KMS-11 (cell line): Measurements from ENCODE around the gene ARHGEF17.

Experiments
- H2AFZ ChIP-seq: fragments of 200-600 bp; sonication (generic); 2 replicates; pipeline ENCODE4 v1.6.1; 2016; ENCODE audit warnings: antibody characterized with exemption, mixed run types, low read depth
- H3K27ac ChIP-seq: fragments of 200-600 bp; sonication (generic); 2 replicates; pipeline ENCODE4 v1.6.1; 2016; ENCODE audit warnings: mild to moderate bottlenecking, mixed run types
- H3K27me3 ChIP-seq: fragments of 200-600 bp; sonication (generic); 2 replicates; pipeline ENCODE4 v1.6.1; 2017; ENCODE audit warnings: mild to moderate bottlenecking, low read depth, mixed run types, moderate library complexity; ENCODE audit not compliant: insufficient read depth
- H3K36me3 ChIP-seq: fragments of 200-600 bp; sonication (generic); 2 replicates; pipeline ENCODE4 v1.6.1; 2017; ENCODE audit warnings: mild to moderate bottlenecking, mixed run types; ENCODE audit not compliant: insufficient read depth
- H3K4me1 ChIP-seq: fragments of 200-600 bp; sonication (generic); 2 replicates; pipeline ENCODE4 v1.6.1; 2016; ENCODE audit warnings: mild to moderate bottlenecking, low read depth, mixed run types; ENCODE audit not compliant: poor library complexity, severe bottlenecking
- H3K4me2 ChIP-seq: fragments of 200-600 bp; sonication (generic); 2 replicates; pipeline ENCODE4 v1.7.0; 2016; ENCODE audit warnings: mild to moderate bottlenecking, mixed run types
- H3K4me3 ChIP-seq: fragments of 200-600 bp; sonication (generic); IDR thresholded peaks from 2 replicates; pipeline ENCODE4 v1.6.1; 2017; ENCODE audit warnings: low read depth, low read length, mixed read lengths; ENCODE audit not compliant: insufficient read depth
- H3K79me2 ChIP-seq: fragments of 200-600 bp; sonication (generic); 2 replicates; pipeline ENCODE4 v1.6.1; 2016; ENCODE audit warnings: low read depth, mixed run types; ENCODE audit not compliant: insufficient read depth
- H3K9ac ChIP-seq: fragments of 200-600 bp; sonication (generic); 2 replicates; pipeline ENCODE4 v1.6.1; 2016; ENCODE audit warnings: mild to moderate bottlenecking, mixed run types
- H4K20me1 ChIP-seq: fragments of 200-600 bp; sonication (generic); 2 replicates; pipeline ENCODE4 v1.6.1; 2016; ENCODE audit warnings: mild to moderate bottlenecking, mixed run types; ENCODE audit not compliant: insufficient read depth
- CTCF ChIP-seq: fragments of 200-600 bp; sonication (generic); conservative IDR thresholded peaks from 2 replicates; pipeline ENCODE4 v1.6.1; 2017; ENCODE audit warnings: low read depth, mild to moderate bottlenecking, antibody characterized with exemption, low read length, moderate library complexity, mixed read lengths

The ARHGEF17 gene

GRCh38 chr11:73333173-73333572 lies 25.1 kb downstream of the ARHGEF17 start:
- H3K4me3 ChIP-seq = no peak overlapping the region
- no peak overlapping the region for H3K9ac ChIP-seq
- no peak overlapping the region for H3K4me2 ChIP-seq
- no peaks in the 10 kb centered on the region for H4K20me1 ChIP-seq
- no peak for TF ChIP-seq CTCF
- no peak overlapping the region for H3K27ac ChIP-seq
- H3K27me3 ChIP-seq = no peaks in the 10 kb centered on the region
- peaks cover 3% of the 10 kb centered on the region for H3K4me1 ChIP-seq
- H2AFZ ChIP-seq = no peak overlapping the region
- no peaks in the 10 kb centered on the region for H3K79me2 ChIP-seq
- H3K36me3 ChIP-seq = no peaks in the 10 kb centered on the region

- H3K4me2 ChIP-seq = no peak overlapping the region
These were observed 25.7 kb downstream of the ARHGEF17 start for GRCh38 chr11:73333640-73334383.

GRCh38 chr11:73334384-73335203 lies 26.5 kb downstream of the ARHGEF17 start:
- no peaks in the 10 kb centered on the region for H4K20me1 ChIP-seq
- no peaks in the 10 kb centered on the region for H3K27me3 ChIP-seq
- TF ChIP-seq CTCF = no peak
- no peak overlapping the region for H3K9ac ChIP-seq
- H3K36me3 ChIP-seq = no peaks in the 10 kb centered on the region
- H2AFZ ChIP-seq = peak overlapping the region; percentile 35; the same call in 1 of the 2 replicates
- no peaks in the 10 kb centered on the region for H3K79me2 ChIP-seq
- H3K4me2 ChIP-seq = no peak overlapping the region
- H3K4me1 ChIP-seq = peaks cover 3% of the 10 kb centered on the region
- H3K27ac ChIP-seq = no peak overlapping the region
- H3K4me3 ChIP-seq = no peak overlapping the region

More at GRCh38 chr11:73333640-73334383, 25.7 kb downstream of the ARHGEF17 start:
- no peak overlapping the region for H3K4me3 ChIP-seq
- H3K79me2 ChIP-seq = no peaks in the 10 kb centered on the region
- no peaks in the 10 kb centered on the region for H4K20me1 ChIP-seq
- no peak for TF ChIP-seq CTCF
- H3K36me3 ChIP-seq = no peaks in the 10 kb centered on the region
- H3K27me3 ChIP-seq = no peaks in the 10 kb centered on the region
- H3K27ac ChIP-seq = no peak overlapping the region
- no peak overlapping the region for H3K9ac ChIP-seq
- H2AFZ ChIP-seq = no peak overlapping the region
- peaks cover 3% of the 10 kb centered on the region for H3K4me1 ChIP-seq

GRCh38 chr11:73335204-73335923 lies 27.3 kb downstream of the ARHGEF17 start:
- no peaks in the 10 kb centered on the region for H3K36me3 ChIP-seq
- no peaks in the 10 kb centered on the region for H3K27me3 ChIP-seq
- H4K20me1 ChIP-seq = no peaks in the 10 kb centered on the region
- H3K4me1 ChIP-seq = peaks cover 3% of the 10 kb centered on the region
- H3K27ac ChIP-seq = no peak overlapping the region
- H3K4me2 ChIP-seq = no peak overlapping the region
- H3K4me3 ChIP-seq = no peak overlapping the region
- H3K9ac ChIP-seq = no peak overlapping the region
- TF ChIP-seq CTCF = peak; percentile 97
- H3K79me2 ChIP-seq = no peaks in the 10 kb centered on the region
- peak overlapping the region; percentile 35; the same call in 1 of the 2 replicates for H2AFZ ChIP-seq
